ENCODE data around the gene CD300E. TPM values are rescaled to one million over a fixed set of nuclear protein-coding genes. Genes with fewer than 3 reads are reported as not detected.
"Not testable (repeated sequence)": the region's sequence is repeated elsewhere in the genome, so short reads cannot be mapped to it uniquely, and the experiment has no call there.

The CD300E gene
- total RNA-seq, 1 donor from 2014 or later = 0.08 TPM

DNA sequence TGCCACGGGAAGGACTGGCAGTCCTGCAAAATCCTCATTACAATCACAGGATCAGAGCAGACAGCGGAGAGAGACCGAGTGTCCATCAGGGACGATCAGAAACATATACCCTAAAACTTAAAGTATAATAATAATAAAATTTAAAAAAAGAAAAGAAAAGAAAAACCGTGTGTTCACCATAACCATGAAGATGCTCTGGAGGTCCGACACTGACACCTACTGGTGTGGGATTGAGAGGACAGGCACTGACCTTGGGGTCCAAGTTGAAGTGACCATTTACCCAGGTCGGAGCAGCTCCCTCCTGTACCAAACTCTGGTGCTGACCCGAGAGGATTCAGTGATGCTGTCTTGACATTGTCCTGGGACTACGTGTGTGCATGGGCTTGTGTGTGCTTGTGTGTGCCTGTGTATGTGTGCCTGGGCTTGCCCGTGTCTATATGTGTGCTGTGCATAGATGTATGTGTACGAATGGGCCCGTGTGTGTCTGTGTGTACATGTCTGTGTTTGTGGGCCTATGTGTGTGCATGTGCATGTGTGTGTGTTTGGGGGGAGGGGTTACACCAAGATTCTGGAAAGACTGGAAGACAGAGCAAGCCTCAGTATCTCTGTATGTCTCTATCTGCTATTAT is 21.5 kb downstream of the CD300E start:
- no peak for DNase-seq (ENCODE audit: low spot score)
- peak; percentile 75 for ATAC-seq

GRCh38 chr17:74599448-74599939 is 24.0 kb downstream of the CD300E start:
- ATAC-seq (peak; percentile 28), DNase-seq (ENCODE audit: low spot score) (no peak)

GRCh38 chr17:74599023-74599399 is 24.5 kb downstream of the CD300E start:
- ATAC-seq = no peak

GRCh38 chr17:74598346-74599022 is 25.1 kb downstream of the CD300E start:
- no peak for DNase-seq (ENCODE audit: low spot score)
- ATAC-seq = no peak

More at GRCh38 chr17:74599023-74599399, 24.5 kb downstream of the CD300E start:
- DNase-seq (ENCODE audit: low spot score) = no peak

DNA sequence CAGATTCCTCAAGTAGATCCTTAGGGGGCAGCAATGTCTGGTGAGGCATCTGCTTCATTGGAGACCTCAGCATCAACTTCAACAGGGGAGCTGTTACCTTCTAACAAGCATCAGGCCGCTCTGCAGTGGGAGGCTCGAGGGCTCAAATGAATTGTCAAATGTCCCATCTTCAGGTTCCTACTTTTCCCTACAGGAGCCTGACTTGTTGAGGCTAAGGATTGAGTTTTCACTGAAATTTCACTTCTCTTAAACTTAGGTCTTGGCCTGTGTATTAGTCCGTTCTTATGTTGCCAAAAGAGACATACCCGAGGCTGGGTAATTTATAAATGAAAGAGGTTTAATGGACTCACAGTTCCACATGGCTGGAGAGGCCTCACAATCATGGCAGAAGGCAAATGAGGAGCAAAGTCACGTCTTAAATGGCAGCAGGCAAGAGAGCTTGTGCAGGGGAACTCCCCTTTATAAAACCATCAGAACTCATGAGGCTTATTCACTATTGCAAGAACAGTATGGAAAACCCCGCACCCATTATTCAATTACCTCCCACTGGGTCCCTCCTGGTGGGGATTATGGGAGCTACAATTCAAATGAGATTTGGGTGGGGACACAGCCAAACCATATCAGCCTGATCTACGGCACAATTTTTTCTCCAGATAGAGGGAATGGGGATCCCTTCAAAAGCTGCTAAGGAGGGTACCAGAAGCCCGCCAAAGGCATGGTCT is 26.3 kb downstream of the CD300E start:
- ATAC-seq (no peak), DNase-seq (ENCODE audit: low spot score) (no peak)

DNA sequence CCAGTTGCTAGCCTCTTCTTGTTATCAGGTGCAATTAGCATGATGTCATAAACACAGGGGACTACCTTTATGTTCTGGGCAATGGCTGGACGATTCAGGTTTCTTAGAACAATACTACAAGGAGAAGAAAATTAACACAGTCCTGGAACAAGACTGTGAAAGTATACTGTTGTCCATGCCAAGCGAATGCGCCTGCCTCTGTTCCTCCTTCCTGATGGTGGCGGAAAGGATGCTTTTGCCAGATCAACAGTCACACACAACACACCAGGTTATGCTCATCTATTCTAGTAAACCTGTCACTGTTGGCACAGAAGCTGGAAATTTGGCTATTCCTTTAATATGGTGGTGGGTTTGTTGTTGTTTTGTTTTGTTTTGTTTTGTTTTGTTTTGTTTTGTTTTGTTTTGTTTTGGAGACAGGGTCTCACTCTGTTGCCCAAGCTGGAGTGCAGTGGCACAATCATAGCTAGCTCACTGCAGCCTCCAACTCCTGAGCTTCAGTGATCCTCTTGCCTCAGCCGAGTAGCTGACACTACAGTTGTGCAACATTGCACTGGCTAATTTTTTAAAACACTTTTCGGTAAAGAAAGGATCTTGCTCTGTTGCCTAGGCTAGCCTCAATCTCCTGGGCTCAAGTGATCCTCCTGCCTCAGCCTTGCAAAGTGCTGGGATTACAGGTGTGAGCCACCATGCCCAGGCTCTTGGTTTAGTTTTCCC is 28.3 kb downstream of the CD300E start:
- no peak for DNase-seq (ENCODE audit: low spot score)
- ATAC-seq = no peak

- DNase-seq (ENCODE audit: low spot score) = no peak
- no peak for ATAC-seq
Measured at GRCh38 chr17:74592087-74592990, 31.2 kb downstream of the CD300E start, which contains the start of gene CD300LD. TSS of gene CD300LD (minus strand) at chr17:74592283. CDS start at chr17:74592202, 81 bp downstream.

DNA sequence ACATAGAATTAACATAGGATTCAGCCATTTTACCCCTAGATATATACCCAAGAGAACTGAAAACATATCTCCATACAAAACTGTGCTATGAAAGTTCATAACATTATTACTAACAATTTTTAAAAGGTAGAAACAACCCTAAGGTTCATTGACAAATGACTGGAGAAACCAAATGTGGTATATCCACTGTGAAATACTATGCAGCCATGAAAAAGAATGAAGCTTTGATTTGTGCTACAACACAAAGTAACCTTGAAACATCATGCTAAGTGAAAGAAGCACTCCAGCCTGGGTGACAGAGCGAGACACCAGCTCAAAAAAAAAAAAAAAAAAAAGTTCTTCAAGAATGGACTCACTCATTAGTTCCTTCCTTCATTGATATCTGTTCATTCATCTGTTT is 32.0 kb downstream of the CD300E start:
- DNase-seq (ENCODE audit: low spot score) = no peak
- ATAC-seq = no peak

DNA sequence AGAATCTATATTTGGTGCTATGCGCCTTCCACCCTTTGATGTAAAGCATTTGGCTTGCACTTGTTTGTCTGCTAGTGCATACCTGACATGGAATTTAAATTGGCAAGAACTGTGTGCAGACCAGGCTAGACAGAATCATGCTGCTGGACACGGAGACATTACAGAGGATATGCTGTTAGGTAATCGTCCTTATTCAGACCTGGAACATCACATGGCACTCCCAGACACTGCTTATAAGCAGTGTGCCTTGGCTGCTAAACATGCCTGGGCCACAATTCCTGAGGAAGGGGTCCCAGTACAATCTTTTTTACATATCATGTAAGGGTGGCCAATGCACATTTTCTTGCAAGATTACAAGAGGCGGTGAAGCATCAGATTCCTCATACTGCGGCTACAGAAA is 37.8 kb downstream of the CD300E start:
- no peak for ATAC-seq
- DNase-seq (ENCODE audit: low spot score) = no peak

- no peak for DNase-seq (ENCODE audit: low spot score)
- no peak for ATAC-seq
Measured at GRCh38 chr17:74584292-74585060, 39.1 kb downstream of the CD300E start.

DNA sequence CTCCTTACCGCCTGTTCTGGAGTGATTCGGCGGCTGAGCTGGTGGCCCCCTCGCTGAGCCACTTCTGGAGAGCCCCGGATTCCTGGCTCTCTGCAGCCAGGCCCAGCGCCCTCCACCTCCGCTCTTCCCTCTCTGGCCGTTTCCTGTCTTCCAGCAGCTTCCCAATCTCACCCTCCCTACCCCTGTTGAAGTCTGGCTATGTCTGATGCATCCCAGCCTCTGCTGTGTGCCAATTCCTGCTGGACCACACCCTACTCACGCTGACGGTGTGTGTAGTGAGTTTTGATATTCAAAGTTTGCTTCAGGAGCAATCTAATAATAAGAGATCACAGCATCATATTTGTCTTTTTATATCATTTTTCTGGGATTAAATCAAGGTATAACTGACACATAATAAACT is 40.9 kb downstream of the CD300E start:
- DNase-seq (ENCODE audit: low spot score) (no peak), ATAC-seq (no peak)

GRCh38 chr17:74579900-74580299 is 43.6 kb downstream of the CD300E start:
- ATAC-seq (no peak), DNase-seq (ENCODE audit: low spot score) (no peak)

DNA sequence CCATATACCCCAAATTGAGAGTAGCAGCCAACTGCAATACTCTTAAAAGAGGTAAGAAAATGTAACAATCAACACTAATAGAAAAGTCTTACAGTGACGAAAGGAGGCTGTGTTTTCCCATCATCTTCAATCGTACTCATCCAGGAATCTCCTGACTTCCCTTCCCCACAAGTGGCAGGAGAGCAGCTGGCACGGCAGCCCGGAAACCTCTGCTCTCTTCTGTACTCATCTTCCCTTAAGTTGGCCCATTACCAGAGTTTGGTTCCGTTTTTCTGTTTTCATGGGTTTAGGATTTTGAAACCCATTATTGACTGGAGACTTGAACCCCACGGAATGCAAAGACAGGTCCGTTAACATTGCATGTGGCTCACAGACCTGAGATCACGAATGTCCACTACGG is 44.6 kb downstream of the CD300E start:
- ATAC-seq = no peak
- DNase-seq (ENCODE audit: low spot score) = no peak

GRCh38 chr17:74574489-74575142 is 48.9 kb downstream of the CD300E start:
- DNase-seq (ENCODE audit: low spot score) (no peak), ATAC-seq (no peak)

DNA sequence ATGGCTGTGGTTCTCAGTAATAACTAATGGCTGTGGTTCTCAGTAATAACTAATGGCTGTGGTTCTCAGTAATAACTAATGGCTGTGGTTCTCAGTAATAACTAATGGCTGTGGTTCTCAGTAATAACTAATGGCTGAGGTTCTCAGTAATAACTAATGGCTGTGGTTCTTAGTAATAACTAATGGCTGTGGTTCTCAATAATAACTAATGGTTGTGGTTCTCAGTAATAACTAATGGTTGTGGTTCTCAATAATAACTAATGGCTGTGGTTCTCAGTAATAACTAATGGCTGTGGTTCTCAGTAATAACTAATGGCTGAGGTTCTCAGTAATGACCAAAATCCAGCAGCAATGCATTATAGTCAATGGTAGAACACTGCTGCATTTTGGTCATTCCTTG is 49.9 kb downstream of the CD300E start:
- ATAC-seq; DNase-seq (ENCODE audit: low spot score): not testable (repeated sequence)

DNA sequence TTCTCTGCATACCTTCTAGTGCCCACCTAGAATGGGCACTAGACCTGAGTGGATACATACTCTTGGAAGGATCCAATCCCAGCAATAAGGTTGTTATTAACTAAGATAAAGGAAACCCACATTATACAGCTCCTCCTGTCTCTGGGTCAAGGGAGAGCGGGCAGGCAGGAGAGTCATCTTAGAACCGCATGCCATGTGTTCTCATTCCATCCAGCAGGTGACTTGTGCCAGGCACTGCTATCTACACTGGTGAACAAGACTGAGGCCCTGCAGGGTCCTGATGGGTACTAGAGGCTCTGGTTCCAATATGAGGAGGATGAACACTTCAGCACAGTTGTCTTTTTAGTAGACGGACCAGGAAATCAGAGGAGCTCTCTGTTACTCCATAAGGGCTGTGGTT is 50.4 kb downstream of the CD300E start:
- DNase-seq (ENCODE audit: low spot score) (no peak), ATAC-seq (no peak)

GRCh38 chr17:74571621-74572270 is 51.8 kb downstream of the CD300E start:
- no peak for ATAC-seq

More at GRCh38 chr17:74571621-74572270, 51.8 kb downstream of the CD300E start:
- no peak for DNase-seq (ENCODE audit: low spot score)

All from left lobe of liver (tissue), 2 donors.